Stomach (tissue), 4 donors: ENCODE data around the gene ZBTB39.

Experiments
- EP300 ChIP-seq: sonication (generic); formaldehyde crosslinking; IDR thresholded peaks from one replicate; pipeline ENCODE4 v1.6.1; 2017; ENCODE audit warnings: antibody characterized with exemption
- POLR2A ChIP-seq, 4 donors: fragments of 450-650 bp; IDR thresholded peaks; one replicate each; pipeline ENCODE4 v1.6.1; 2016; ENCODE audit warnings: antibody characterized with exemption in 4 of 4, control low read depth in 2 of 4, mild to moderate bottlenecking in 1 of 4, moderate library complexity in 1 of 4
- POLR2AphosphoS5 ChIP-seq, 3 donors: sonication (generic); formaldehyde crosslinking; IDR thresholded peaks; one replicate each; pipeline ENCODE4 v1.6.1; 2016; ENCODE audit warnings: antibody characterized with exemption in 3 of 3
- TF ChIP-seq, protein P1 (sequence below), 7 experiments: fragments of 450-650 bp in 4 of 7; fragments of 200-600 bp in 3 of 7; sonication (generic) in 3 of 7; IDR thresholded peaks; one replicate each; pipeline ENCODE4 v1.5.1; 2016 to 2019; ENCODE audit warnings: antibody characterized with exemption in 7 of 7, control low read depth in 2 of 7, mild to moderate bottlenecking in 1 of 7

- TF ChIP-seq EP300 (no peak), POLR2AphosphoS5 (IDR thresholded peaks at IDR 0.05) (no peak), POLR2A (IDR thresholded peaks at IDR 0.05) (no peak)
- TF ChIP-seq, protein P1, sequence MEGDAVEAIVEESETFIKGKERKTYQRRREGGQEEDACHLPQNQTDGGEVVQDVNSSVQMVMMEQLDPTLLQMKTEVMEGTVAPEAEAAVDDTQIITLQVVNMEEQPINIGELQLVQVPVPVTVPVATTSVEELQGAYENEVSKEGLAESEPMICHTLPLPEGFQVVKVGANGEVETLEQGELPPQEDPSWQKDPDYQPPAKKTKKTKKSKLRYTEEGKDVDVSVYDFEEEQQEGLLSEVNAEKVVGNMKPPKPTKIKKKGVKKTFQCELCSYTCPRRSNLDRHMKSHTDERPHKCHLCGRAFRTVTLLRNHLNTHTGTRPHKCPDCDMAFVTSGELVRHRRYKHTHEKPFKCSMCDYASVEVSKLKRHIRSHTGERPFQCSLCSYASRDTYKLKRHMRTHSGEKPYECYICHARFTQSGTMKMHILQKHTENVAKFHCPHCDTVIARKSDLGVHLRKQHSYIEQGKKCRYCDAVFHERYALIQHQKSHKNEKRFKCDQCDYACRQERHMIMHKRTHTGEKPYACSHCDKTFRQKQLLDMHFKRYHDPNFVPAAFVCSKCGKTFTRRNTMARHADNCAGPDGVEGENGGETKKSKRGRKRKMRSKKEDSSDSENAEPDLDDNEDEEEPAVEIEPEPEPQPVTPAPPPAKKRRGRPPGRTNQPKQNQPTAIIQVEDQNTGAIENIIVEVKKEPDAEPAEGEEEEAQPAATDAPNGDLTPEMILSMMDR (IDR thresholded peaks at IDR 0.05) = no peak
Observed at GRCh38 chr12:56955631-56956256, 50.6 kb downstream of the ZBTB39 start.
